ENCODE data around the gene CNOT4.
A peak's percentile ranks its signal among the peaks of the same experiment; 100 is the strongest.

DNA sequence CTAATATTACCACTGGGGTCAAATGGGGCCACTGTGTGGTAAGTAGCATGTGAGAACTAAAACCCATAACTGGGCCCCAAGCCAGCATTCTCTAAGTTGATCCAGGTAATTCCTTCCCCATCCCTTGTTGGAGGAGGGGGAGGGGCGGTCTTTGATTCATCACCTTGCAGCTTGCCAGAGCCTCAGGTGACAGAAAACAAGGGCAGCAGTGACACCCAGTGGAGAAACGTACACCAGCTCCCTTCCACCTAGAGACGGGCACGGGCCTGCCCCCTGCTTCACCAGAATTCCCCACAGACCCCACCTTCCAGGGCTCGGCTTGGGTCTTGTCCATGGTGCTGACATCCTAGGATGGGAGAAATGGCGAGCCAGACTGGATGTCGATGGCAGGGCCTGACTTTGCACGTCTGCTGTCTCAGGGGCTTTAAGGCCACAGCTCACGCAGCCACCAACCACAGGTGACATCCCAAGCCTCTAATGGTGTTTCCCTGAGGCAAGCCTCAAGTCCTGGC lies 174.2 kb downstream of the CNOT4 start:
- TF ChIP-seq, protein P1, sequence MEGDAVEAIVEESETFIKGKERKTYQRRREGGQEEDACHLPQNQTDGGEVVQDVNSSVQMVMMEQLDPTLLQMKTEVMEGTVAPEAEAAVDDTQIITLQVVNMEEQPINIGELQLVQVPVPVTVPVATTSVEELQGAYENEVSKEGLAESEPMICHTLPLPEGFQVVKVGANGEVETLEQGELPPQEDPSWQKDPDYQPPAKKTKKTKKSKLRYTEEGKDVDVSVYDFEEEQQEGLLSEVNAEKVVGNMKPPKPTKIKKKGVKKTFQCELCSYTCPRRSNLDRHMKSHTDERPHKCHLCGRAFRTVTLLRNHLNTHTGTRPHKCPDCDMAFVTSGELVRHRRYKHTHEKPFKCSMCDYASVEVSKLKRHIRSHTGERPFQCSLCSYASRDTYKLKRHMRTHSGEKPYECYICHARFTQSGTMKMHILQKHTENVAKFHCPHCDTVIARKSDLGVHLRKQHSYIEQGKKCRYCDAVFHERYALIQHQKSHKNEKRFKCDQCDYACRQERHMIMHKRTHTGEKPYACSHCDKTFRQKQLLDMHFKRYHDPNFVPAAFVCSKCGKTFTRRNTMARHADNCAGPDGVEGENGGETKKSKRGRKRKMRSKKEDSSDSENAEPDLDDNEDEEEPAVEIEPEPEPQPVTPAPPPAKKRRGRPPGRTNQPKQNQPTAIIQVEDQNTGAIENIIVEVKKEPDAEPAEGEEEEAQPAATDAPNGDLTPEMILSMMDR (IDR thresholded peaks at IDR 0.05 in 8 of 11, conservative IDR thresholded peaks at IDR 0.05 in 3 of 11): peak in 1 of 11 experiments; percentile 22
- TF ChIP-seq POLR2A (IDR thresholded peaks at IDR 0.05) (no peak), POLR2AphosphoS5 (IDR thresholded peaks at IDR 0.05) (no peak)

Data from spleen (tissue), 7 donors.